Osteoblast (primary cell): ENCODE data around the gene GALT. TPM values are rescaled to one million over a fixed set of nuclear protein-coding genes. Genes with fewer than 3 reads are reported as not detected.

Source experiments
- DNase-seq: peaks from one replicate; pipeline ENCODE4 v3.0.0; 2011; ENCODE audit warnings: low spot score, mixed read lengths; ENCODE audit not compliant: insufficient read length; ENCODE audit errors: missing footprints
- H2AFZ ChIP-seq: 2 replicates; pipeline ENCODE4 v1.6.0; 2011; ENCODE audit warnings: mild to moderate bottlenecking, low read length
- H3K27ac ChIP-seq: 2 replicates; pipeline ENCODE4 v1.5.1; 2011; ENCODE audit warnings: mild to moderate bottlenecking, low read depth, low read length, moderate library complexity
- H3K27me3 ChIP-seq: 2 replicates; pipeline ENCODE4 v1.6.0; 2012; ENCODE audit warnings: mild to moderate bottlenecking, control low read depth, inconsistent platforms, low read length, moderate library complexity; ENCODE audit not compliant: insufficient read depth
- H3K36me3 ChIP-seq: 2 replicates; pipeline ENCODE4 v1.5.1; 2011; ENCODE audit warnings: mild to moderate bottlenecking, low read length, control low read depth, moderate library complexity; ENCODE audit not compliant: insufficient read depth
- H3K4me1 ChIP-seq: 2 replicates; pipeline ENCODE4 v1.5.1; 2011; ENCODE audit warnings: mild to moderate bottlenecking, low read length, control low read depth, moderate library complexity; ENCODE audit not compliant: insufficient read depth
- H3K4me2 ChIP-seq: 2 replicates; pipeline ENCODE4 v1.6.0; 2011; ENCODE audit warnings: mild to moderate bottlenecking, low read length; ENCODE audit not compliant: insufficient read depth
- H3K4me3 ChIP-seq: fragments of 200-600 bp; sonication (generic); 3 replicates; pipeline ENCODE4 v1.5.1; 2012; ENCODE audit warnings: mild to moderate bottlenecking, low read length, inconsistent platforms; ENCODE audit not compliant: insufficient read depth
- H3K79me2 ChIP-seq: 2 replicates; pipeline ENCODE4 v1.6.0; 2012; ENCODE audit warnings: mild to moderate bottlenecking, low read length, control low read depth, inconsistent platforms; ENCODE audit not compliant: insufficient read depth
- H3K9me3 ChIP-seq: 2 replicates; pipeline ENCODE4 v1.5.1; 2011; ENCODE audit warnings: low read depth, low read length, control low read depth
- H4K20me1 ChIP-seq: 2 replicates; pipeline ENCODE4 v1.6.0; 2012; ENCODE audit warnings: mild to moderate bottlenecking, low read length, control low read depth; ENCODE audit not compliant: insufficient read depth
- CTCF ChIP-seq: IDR thresholded peaks from 2 replicates; pipeline ENCODE4 v1.5.1; 2011; ENCODE audit warnings: mild to moderate bottlenecking, low read depth, low read length, moderate library complexity; ENCODE audit errors: extremely low read depth
- total RNA-seq: library from RNA; depleted of rRNA; stranded (reverse); fragments of >200 nt; gene quantifications from 2 replicates; pipeline ENCODE4 v1.2.3, GENCODE V29; 2012

The GALT gene
- total RNA-seq, 1 donor = 32.6 TPM

- Histone ChIP-seq H3K4me1 (peaks cover 5% of the 10 kb centered on the region), H3K9me3 (no peaks in the 10 kb centered on the region), H4K20me1 (peaks cover 14% of the 10 kb centered on the region), H3K27ac (no peak overlapping the region), H2AFZ (no peak overlapping the region), H3K4me2 (no peak overlapping the region), H3K4me3 (no peak overlapping the region), H3K27me3 (no peaks in the 10 kb centered on the region), H3K79me2 (no peaks in the 10 kb centered on the region), H3K36me3 (no peaks in the 10 kb centered on the region)
- no peak for TF ChIP-seq CTCF
- no peak for DNase-seq
Observed at GRCh38 chr9:34686231-34686630, 39.8 kb downstream of the GALT start.

GRCh38 chr9:34686732-34687131 is 40.3 kb downstream of the GALT start:
- H3K9me3 ChIP-seq = no peaks in the 10 kb centered on the region
- no peaks in the 10 kb centered on the region for H3K27me3 ChIP-seq
- peaks cover 14% of the 10 kb centered on the region for H4K20me1 ChIP-seq
- H3K36me3 ChIP-seq = no peaks in the 10 kb centered on the region
- TF ChIP-seq CTCF = no peak
- no peak overlapping the region for H2AFZ ChIP-seq
- no peak overlapping the region for H3K4me3 ChIP-seq
- peaks cover 5% of the 10 kb centered on the region for H3K4me1 ChIP-seq
- H3K27ac ChIP-seq = no peak overlapping the region
- no peak overlapping the region for H3K4me2 ChIP-seq
- DNase-seq = no peak
- H3K79me2 ChIP-seq = no peaks in the 10 kb centered on the region

GRCh38 chr9:34687276-34688030 is 41.0 kb downstream of the GALT start:
- Histone ChIP-seq H3K79me2 (no peaks in the 10 kb centered on the region), H3K4me1 (peaks cover 5% of the 10 kb centered on the region), H4K20me1 (peaks cover 14% of the 10 kb centered on the region), H3K36me3 (no peaks in the 10 kb centered on the region), H3K27ac (no peak overlapping the region), H3K4me2 (no peak overlapping the region), H3K27me3 (no peaks in the 10 kb centered on the region), H2AFZ (no peak overlapping the region), H3K9me3 (no peaks in the 10 kb centered on the region), H3K4me3 (no peak overlapping the region)
- no peak for DNase-seq
- TF ChIP-seq CTCF = no peak

GRCh38 chr9:34688329-34689115 is 42.0 kb downstream of the GALT start:
- TF ChIP-seq CTCF = no peak
- H2AFZ ChIP-seq = no peak overlapping the region
- no peaks in the 10 kb centered on the region for H3K9me3 ChIP-seq
- H3K79me2 ChIP-seq = no peaks in the 10 kb centered on the region
- H3K27me3 ChIP-seq = no peaks in the 10 kb centered on the region
- peaks cover 14% of the 10 kb centered on the region for H4K20me1 ChIP-seq
- no peak overlapping the region for H3K27ac ChIP-seq
- peaks cover 5% of the 10 kb centered on the region for H3K4me1 ChIP-seq
- no peak overlapping the region for H3K4me3 ChIP-seq
- no peak for DNase-seq
- H3K36me3 ChIP-seq = no peaks in the 10 kb centered on the region
- H3K4me2 ChIP-seq = no peak overlapping the region
